ENCODE measurements around the gene USP2.

Gene USP2

GRCh38 chr11:119323532-119324033 lies 57.9 kb downstream of the USP2 start:
- no peak overlapping the region for H3K27ac ChIP-seq (ENCODE audit: low read length)
- no peak overlapping the region for H3K4me3 ChIP-seq (ENCODE audit: low read depth in 1 of 2, low read length in 2 of 2)

DNA sequence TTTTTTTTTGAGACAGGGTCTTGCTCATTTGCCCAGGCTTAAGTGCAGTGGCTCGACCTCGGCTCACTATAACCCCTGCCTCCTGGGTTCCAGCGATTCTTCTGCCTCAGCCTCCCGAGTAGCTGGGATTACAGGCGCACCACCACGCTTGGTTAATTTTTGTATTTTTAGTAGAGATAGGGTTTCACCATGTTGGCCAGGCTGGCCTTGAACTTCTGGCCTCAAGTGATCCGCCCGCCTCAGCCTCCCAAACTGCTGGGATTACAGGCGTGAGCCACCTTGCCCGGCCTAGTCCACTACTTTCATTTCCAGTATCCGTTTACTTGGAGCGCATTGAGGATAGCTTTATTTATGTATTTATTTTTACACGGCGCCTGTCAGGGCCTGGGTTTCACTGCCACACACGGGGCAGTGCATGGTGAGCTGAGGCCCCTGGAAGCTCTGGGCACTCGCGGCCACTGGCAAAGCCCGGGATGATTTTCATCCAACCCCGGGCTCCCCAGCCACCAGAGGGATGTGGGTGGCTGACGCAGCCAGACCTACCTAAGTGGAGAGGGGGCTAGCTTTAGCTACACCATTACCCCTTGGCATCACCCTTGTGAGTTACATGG lies 58.5 kb downstream of the USP2 start:
- H3K4me1 ChIP-seq (ENCODE audit: control insufficient read depth in 1 of 2, insufficient read depth in 2 of 2, low read length in 2 of 2), result peaks cover 11 to 35% of the 10 kb centered on the region in 2 donors
- H3K9me3 ChIP-seq (ENCODE audit: control insufficient read depth in 1 of 2, low read length in 2 of 2), result no peaks in the 10 kb centered on the region
- no peak overlapping the region for H3K4me3 ChIP-seq (ENCODE audit: low read depth in 1 of 2, low read length in 2 of 2)
- peaks cover 8% of the 10 kb centered on the region for H3K27me3 ChIP-seq (ENCODE audit: low read depth, low read length)
- H3K36me3 ChIP-seq (ENCODE audit: control insufficient read depth in 1 of 2, insufficient read depth in 2 of 2, low read length in 2 of 2), result no peaks in the 10 kb centered on the region
- H3K27ac ChIP-seq (ENCODE audit: low read length), result no peak overlapping the region

More at GRCh38 chr11:119323532-119324033, 57.9 kb downstream of the USP2 start:
- Histone ChIP-seq H3K9me3 (ENCODE audit: control insufficient read depth in 1 of 2, low read length in 2 of 2) (no peaks in the 10 kb centered on the region), H3K27me3 (ENCODE audit: low read depth, low read length) (peaks cover 7% of the 10 kb centered on the region), H3K36me3 (ENCODE audit: control insufficient read depth in 1 of 2, insufficient read depth in 2 of 2, low read length in 2 of 2) (no peaks in the 10 kb centered on the region), H3K4me1 (ENCODE audit: control insufficient read depth in 1 of 2, insufficient read depth in 2 of 2, low read length in 2 of 2) (peaks cover 9 to 30% of the 10 kb centered on the region in 2 donors)

GRCh38 chr11:119322360-119322739 lies 59.1 kb downstream of the USP2 start:
- Histone ChIP-seq H3K4me1 (ENCODE audit: control insufficient read depth in 1 of 2, insufficient read depth in 2 of 2, low read length in 2 of 2) (peaks cover 13 to 41% of the 10 kb centered on the region in 2 donors), H3K27ac (ENCODE audit: low read length) (peak overlapping the region; percentile 45), H3K9me3 (ENCODE audit: control insufficient read depth in 1 of 2, low read length in 2 of 2) (no peaks in the 10 kb centered on the region), H3K4me3 (ENCODE audit: low read depth in 1 of 2, low read length in 2 of 2) (peak overlapping the region in 1 of 2 donors; percentile 21), H3K36me3 (ENCODE audit: control insufficient read depth in 1 of 2, insufficient read depth in 2 of 2, low read length in 2 of 2) (no peaks in the 10 kb centered on the region), H3K27me3 (ENCODE audit: low read depth, low read length) (peaks cover 8% of the 10 kb centered on the region)

GRCh38 chr11:119320776-119321524 lies 60.5 kb downstream of the USP2 start:
- H3K4me1 ChIP-seq (ENCODE audit: control insufficient read depth in 1 of 2, insufficient read depth in 2 of 2, low read length in 2 of 2), result peaks cover 13 to 50% of the 10 kb centered on the region in 2 donors
- peaks cover 13% of the 10 kb centered on the region for H3K27me3 ChIP-seq (ENCODE audit: low read depth, low read length)
- H3K4me3 ChIP-seq (ENCODE audit: low read depth in 1 of 2, low read length in 2 of 2), result peak overlapping the region; percentile 63 to 68
- H3K27ac ChIP-seq (ENCODE audit: low read length), result peak overlapping the region; percentile 94
- no peaks in the 10 kb centered on the region for H3K9me3 ChIP-seq (ENCODE audit: control insufficient read depth in 1 of 2, low read length in 2 of 2)
- no peaks in the 10 kb centered on the region for H3K36me3 ChIP-seq (ENCODE audit: control insufficient read depth in 1 of 2, insufficient read depth in 2 of 2, low read length in 2 of 2)

DNA sequence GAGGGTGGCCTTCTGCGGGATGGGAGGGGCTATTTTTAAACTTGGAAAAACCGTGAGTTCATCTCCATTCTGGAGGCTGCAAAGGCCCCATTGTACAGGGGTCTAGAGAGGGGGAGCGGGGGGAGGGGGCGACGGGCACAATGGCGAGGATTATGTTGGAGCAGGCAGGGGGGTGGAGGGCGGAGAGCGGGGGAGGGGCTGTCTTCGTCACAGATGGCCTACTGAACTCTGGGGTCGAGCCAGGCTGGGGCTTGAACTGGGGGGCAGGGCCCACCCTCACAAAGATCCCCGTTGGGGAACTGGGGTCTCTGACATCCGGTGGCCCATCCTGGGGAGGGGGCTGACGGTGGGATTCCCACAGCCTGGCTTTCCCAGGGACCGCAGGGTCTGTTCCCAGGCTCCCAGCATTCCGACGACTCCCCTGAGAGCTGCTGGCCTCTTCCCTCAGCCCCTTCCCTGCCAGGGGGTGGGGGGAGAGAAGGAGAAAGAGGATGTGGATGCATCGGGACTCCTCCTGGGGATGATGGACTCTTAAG lies 61.2 kb downstream of the USP2 start:
- H3K4me1 ChIP-seq (ENCODE audit: control insufficient read depth in 1 of 2, insufficient read depth in 2 of 2, low read length in 2 of 2), result peaks cover 13 to 50% of the 10 kb centered on the region in 2 donors
- no peaks in the 10 kb centered on the region for H3K36me3 ChIP-seq (ENCODE audit: control insufficient read depth in 1 of 2, insufficient read depth in 2 of 2, low read length in 2 of 2)
- peaks cover 20% of the 10 kb centered on the region for H3K27me3 ChIP-seq (ENCODE audit: low read depth, low read length)
- H3K4me3 ChIP-seq (ENCODE audit: low read depth in 1 of 2, low read length in 2 of 2), result peak overlapping the region; percentile 63 to 68
- H3K27ac ChIP-seq (ENCODE audit: low read length), result peak overlapping the region; percentile 94
- no peaks in the 10 kb centered on the region for H3K9me3 ChIP-seq (ENCODE audit: control insufficient read depth in 1 of 2, low read length in 2 of 2)

- no peaks in the 10 kb centered on the region for H3K9me3 ChIP-seq (ENCODE audit: control insufficient read depth in 1 of 2, low read length in 2 of 2)
- peaks cover 0 to 1% of the 10 kb centered on the region in 2 donors for H3K36me3 ChIP-seq (ENCODE audit: control insufficient read depth in 1 of 2, insufficient read depth in 2 of 2, low read length in 2 of 2)
- peaks cover 13 to 51% of the 10 kb centered on the region in 2 donors for H3K4me1 ChIP-seq (ENCODE audit: control insufficient read depth in 1 of 2, insufficient read depth in 2 of 2, low read length in 2 of 2)
- peak overlapping the region; percentile 94 for H3K27ac ChIP-seq (ENCODE audit: low read length)
- peaks cover 21% of the 10 kb centered on the region for H3K27me3 ChIP-seq (ENCODE audit: low read depth, low read length)
- H3K4me3 ChIP-seq (ENCODE audit: low read depth in 1 of 2, low read length in 2 of 2), result peak overlapping the region in 1 of 2 donors; percentile 15
These were observed 61.7 kb downstream of the USP2 start for GRCh38 chr11:119319700-119320239.

GRCh38 chr11:119319136-119319699 lies 62.3 kb downstream of the USP2 start:
- peak overlapping the region in 1 of 2 donors; percentile 15 for H3K4me3 ChIP-seq (ENCODE audit: low read depth in 1 of 2, low read length in 2 of 2)
- peaks cover 13 to 57% of the 10 kb centered on the region in 2 donors for H3K4me1 ChIP-seq (ENCODE audit: control insufficient read depth in 1 of 2, insufficient read depth in 2 of 2, low read length in 2 of 2)
- H3K27ac ChIP-seq (ENCODE audit: low read length), result peak overlapping the region; percentile 94
- H3K36me3 ChIP-seq (ENCODE audit: control insufficient read depth in 1 of 2, insufficient read depth in 2 of 2, low read length in 2 of 2), result peaks cover 0 to 7% of the 10 kb centered on the region in 2 donors
- H3K9me3 ChIP-seq (ENCODE audit: control insufficient read depth in 1 of 2, low read length in 2 of 2), result no peaks in the 10 kb centered on the region
- H3K27me3 ChIP-seq (ENCODE audit: low read depth, low read length), result peaks cover 21% of the 10 kb centered on the region

GRCh38 chr11:119318240-119319135 lies 63.0 kb downstream of the USP2 start:
- Histone ChIP-seq H3K9me3 (ENCODE audit: control insufficient read depth in 1 of 2, low read length in 2 of 2) (no peaks in the 10 kb centered on the region), H3K4me3 (ENCODE audit: low read depth in 1 of 2, low read length in 2 of 2) (peak overlapping the region; percentile 30 to 42), H3K4me1 (ENCODE audit: control insufficient read depth in 1 of 2, insufficient read depth in 2 of 2, low read length in 2 of 2) (peaks cover 13 to 64% of the 10 kb centered on the region in 2 donors), H3K27ac (ENCODE audit: low read length) (peak overlapping the region; percentile 94), H3K36me3 (ENCODE audit: control insufficient read depth in 1 of 2, insufficient read depth in 2 of 2, low read length in 2 of 2) (peaks cover 0 to 10% of the 10 kb centered on the region in 2 donors), H3K27me3 (ENCODE audit: low read depth, low read length) (peaks cover 21% of the 10 kb centered on the region)

DNA sequence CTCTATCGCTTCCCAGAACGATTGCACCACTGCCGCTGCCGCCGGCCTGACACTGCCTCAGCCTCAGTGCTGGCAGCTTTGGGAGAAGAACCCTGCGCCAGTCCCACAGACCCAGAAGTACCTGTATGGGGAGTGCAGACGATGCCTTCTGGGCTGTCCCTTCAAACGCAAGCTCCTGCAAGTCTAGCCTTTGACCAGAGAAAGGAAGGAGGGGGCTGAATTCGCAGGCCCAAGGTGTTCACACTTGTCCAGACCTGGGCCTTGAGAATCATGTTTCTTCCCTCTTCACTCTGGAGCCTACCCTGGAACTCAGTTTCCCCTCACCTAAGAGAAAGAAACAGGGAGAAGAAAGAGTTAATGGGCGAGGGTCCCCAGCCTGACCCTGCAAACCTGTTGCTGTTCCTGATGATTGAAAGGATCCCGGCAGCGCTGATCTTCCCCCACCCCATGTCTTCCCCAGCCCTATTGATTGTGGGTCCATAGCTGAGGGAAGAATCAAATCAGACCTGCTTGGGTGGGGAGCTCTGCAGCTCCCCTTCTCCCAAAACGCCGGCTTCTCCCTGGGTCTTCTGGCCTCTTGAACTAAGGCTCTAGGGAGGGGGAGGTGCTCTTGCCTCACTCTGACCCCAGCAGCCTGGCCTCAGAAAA lies 63.8 kb downstream of the USP2 start:
- Histone ChIP-seq H3K36me3 (ENCODE audit: control insufficient read depth in 1 of 2, insufficient read depth in 2 of 2, low read length in 2 of 2) (peaks cover 0 to 13% of the 10 kb centered on the region in 2 donors), H3K9me3 (ENCODE audit: control insufficient read depth in 1 of 2, low read length in 2 of 2) (no peaks in the 10 kb centered on the region), H3K27ac (ENCODE audit: low read length) (peak overlapping the region; percentile 94), H3K27me3 (ENCODE audit: low read depth, low read length) (peaks cover 21% of the 10 kb centered on the region), H3K4me1 (ENCODE audit: control insufficient read depth in 1 of 2, insufficient read depth in 2 of 2, low read length in 2 of 2) (peaks cover 13 to 65% of the 10 kb centered on the region in 2 donors), H3K4me3 (ENCODE audit: low read depth in 1 of 2, low read length in 2 of 2) (peak overlapping the region; percentile 30 to 42)

Measured in muscle layer of duodenum (tissue), 2 donors.